GM10847 (cell line): Measurements from ENCODE around the gene CPXM1.

ENCODE experiments used
- POLR2A ChIP-seq: IDR thresholded peaks from 2 replicates; pipeline ENCODE4 v1.6.1; 2011; ENCODE audit not compliant: insufficient read length; ENCODE audit errors: extremely low read depth

CPXM1 gene

DNA sequence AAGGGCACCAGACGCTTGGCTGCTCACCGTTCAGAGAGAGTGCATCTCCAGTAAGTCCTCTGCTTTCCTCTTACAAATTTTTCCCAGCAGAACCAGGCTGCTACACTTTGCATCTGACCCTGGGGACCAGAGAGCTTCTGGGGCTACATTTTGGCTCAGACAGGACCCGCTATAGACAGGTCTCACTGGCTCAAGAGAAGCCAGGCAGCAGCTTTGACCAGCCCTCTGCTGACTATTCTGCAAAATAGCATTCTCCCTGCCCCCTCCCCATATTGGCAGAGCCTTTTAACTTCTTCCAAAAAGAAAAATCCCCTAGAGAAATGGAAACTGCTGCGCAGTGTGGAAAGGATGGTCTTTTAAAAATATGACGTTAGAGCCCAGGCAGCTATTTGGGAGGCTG, 37.2 kb downstream of the CPXM1 start:
- no peak for TF ChIP-seq POLR2A

GRCh38 chr20:2762578-2763131, 37.8 kb downstream of the CPXM1 start:
- no peak for TF ChIP-seq POLR2A

DNA sequence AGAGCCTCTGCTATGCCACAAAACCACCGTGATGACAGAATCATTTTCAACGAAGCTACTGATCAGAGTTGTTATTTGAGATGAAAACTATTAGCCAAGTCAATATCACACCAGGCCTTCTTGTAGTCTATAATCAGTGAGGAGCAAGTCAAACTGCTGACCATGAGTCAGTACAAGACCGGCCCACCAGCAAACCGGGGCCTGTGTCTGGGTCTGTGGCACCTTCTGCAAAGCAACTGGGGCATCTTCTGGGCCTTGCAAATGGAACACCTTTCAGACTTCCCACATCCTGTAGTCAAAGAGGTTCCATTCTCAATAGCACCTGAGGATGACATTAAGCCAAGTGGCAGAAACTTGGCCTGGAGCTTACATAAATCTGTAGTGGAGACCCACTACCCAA, 38.5 kb downstream of the CPXM1 start:
- no peak for TF ChIP-seq POLR2A

- no peak for TF ChIP-seq POLR2A
These were observed 39.5 kb downstream of the CPXM1 start for GRCh38 chr20:2760952-2761305.

DNA sequence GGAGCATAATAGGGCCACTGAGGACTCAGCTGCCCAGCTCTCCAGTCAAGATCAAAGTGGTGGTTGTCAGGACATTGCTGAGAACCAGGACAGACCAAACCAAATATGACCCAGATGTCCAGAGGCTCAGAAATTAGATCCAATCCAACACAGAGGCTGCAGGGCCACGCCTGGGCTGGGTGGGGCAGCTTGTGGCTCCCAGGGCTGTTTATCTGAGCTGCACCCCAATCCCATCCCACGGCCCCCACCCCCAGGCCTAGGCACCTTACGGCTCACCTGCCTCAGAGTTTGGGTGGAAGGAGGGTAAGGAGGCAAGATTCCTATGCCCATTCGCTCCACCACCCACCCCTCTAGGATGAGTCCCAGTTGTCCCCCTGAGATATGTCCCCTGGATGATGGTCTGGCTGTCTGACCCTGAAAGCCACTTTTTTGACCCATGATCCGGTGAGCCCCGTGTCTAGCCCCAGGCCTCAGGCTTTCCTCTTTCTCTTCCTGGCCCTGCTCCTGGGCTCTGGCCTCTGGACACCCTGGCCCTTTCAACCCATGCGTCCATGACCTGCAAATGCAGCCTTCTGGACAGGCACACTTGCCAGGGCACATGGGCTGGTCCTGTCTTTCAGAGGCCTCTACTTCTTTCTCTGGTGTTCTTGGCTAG, 40.0 kb downstream of the CPXM1 start:
- TF ChIP-seq POLR2A: no peak

- no peak for TF ChIP-seq POLR2A
These were observed 40.7 kb downstream of the CPXM1 start for GRCh38 chr20:2759603-2760296.

GRCh38 chr20:2759143-2759542, 41.3 kb downstream of the CPXM1 start:
- no peak for TF ChIP-seq POLR2A

DNA sequence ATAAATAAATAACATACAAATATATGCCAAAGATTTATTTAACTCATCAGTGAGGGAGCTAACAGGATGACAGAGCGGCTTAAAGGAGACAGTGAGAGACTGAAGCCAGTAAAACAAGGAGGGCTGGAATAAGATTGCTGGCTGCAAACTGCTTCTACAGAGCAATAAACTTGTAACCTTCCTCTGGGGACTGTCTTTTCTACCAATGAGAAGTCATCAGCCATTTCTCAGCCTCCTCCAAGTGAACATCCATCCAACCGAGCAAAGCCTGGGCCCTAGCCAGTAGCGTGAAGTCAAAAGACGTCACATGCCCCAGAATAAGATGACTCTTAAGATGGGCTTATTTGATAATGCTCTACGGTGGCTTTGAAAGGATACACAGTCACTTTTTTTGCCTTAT, 42.5 kb downstream of the CPXM1 start:
- no peak for TF ChIP-seq POLR2A

DNA sequence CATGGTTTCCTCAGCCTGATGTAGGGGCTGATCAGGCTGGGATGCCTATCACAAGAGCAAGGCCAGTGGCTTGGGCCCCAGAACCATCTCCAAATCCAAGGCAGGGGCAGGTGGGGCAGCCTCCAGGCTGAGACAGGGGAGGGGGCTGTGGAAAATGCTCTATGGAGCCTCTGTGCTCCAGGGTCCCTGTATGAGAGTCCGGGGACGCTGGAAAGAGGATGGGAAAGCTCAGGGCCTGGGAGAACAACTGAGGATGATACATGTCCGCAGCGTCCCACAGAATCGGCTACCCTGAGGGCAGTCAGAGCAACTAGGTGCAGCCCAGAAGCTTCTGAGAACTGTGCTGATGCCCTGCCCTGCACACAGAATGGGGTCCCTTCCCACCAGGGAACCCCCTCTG, 43.4 kb downstream of the CPXM1 start:
- TF ChIP-seq POLR2A: no peak

GRCh38 chr20:2756056-2756611, 44.3 kb downstream of the CPXM1 start:
- TF ChIP-seq POLR2A: no peak

DNA sequence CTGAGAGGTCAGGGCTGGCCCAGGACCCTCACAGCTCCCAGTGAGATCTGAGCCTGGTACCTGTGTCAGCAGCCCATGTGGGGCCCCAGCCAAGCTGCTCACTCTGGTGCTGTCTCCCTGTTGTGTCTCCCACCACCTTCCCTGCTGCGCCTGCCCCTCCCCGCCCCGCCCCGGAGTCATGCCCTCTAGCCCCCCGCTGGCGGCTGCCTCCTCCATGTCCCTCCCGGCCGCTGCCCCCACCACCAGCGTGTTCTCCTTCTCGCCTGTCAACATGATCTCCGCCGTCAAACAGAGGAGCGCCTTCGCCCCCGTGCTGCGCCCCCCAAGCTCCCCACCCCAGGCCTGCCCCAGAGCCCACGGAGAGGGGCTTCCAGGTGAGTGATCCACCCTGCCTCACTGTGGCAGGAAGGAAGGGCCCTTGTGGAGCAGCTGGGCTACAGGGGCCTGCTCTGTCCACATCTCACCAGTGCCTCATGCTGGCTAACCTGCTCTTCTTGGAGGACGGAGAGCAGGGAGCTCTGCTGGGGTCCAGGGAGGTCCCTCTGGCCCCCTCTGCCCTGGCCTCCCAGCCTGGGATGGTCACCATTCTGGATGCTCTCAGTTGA, 44.9 kb downstream of the CPXM1 start:
- no peak for TF ChIP-seq POLR2A

DNA sequence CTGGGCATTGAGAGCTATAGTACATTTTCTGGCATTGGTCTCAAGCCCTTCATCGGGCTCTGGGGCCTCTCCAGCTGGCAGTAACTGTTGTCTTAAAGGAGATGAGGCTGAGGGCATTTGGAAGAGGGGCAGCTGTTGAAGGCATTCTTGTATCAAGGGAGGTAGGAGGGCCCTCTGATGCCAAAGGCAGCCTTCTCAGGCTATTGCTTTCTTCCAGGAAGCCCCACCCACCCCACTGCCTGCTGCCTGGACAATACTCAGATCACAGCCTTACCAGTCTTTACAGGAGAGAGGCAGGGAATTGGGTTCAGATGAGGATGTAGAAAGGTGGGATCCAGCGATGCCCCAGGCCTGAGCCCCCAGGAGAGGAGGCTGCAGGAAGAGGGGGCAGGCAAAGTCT, 46.0 kb downstream of the CPXM1 start:
- no peak for TF ChIP-seq POLR2A

- TF ChIP-seq POLR2A: no peak
These were observed 46.9 kb downstream of the CPXM1 start for GRCh38 chr20:2753461-2754040.

DNA sequence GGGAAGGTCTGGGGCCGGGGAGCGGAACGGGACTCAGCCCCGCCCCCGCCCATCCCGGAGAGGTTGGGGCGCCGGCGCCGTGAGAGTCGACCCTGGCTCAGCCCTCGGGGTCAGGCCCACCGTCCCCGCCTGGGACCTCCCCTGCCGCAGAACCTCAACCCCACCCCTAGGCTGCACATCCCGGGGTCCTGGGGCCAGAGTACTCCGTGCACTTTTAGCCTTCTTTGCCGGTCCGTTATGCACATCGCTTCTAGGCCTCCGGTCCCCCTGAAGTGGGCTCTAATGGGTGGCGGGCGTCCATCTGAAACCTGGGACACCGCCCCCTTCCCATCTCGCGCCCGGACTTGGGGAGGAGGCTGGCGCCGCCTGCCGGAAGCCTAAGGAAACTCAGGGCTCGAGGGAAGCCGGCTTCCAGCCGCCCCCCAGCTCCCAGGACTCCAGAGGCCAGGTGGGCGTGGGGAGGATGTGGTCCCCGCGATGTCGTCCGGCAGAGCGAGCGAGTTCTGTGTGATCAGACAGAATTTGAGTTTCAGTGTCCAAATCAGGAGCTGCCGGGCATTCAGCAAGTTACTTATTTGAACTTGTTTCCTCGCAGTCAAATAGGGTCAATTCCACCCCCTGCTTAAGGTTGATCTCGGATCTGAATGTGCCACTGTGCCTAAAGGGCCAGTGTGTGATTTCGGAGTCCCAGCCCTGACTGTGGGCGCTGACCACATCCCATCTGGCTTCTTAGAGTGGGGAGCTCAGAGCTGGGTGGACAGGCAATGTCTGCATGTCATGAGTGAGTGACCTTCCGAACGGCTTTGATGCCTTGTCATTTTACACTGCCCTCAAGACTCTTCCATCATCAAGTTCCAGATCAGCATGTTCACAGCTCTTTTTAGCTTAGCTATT, 47.6 kb downstream of the CPXM1 start:
- TF ChIP-seq POLR2A: no peak
